ENCODE results near the gene PTCD2.
"Not testable (repeated sequence)": the region's sequence is repeated elsewhere in the genome, so short reads cannot be mapped to it uniquely, and the experiment has no call there.

The PTCD2 gene

DNA sequence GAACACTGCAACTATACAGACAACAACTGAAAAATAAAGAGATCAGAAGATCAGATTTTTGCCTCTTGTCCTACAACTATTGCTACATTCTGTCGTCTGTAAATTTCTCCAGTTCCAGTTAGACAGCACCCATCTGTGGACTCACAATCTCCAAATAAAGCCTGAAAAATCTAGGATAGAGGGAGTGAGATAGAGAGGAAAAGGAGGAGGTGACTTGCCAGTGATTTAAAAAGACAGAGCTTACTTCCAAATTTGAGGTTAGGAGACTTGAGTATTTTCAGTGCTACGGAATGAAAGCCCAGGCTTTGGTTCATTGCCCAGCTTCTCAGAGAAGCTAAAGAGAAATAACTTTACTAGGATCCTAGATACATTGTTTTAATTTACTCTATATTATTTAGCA is 63.6 kb downstream of the PTCD2 start:
- no peak for DNase-seq

DNA sequence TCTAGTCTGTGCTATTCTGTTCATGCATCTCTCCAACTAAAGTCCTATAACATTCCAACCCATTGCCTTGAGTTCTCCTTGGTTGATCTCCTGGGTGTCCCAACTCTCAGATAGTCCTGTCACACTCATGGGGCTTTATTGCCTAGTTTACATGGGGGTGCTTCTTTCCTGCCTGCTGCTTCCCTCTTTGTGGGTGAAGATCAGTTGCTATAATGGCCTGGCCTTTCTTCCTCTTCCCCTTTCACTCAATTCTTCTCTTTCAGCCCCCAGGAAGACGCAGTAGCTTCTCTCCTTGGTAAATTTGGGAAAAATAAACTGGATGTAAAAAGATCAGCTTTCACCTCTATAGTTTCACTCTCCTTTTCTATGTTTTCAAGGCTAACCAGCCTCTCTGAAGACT is 66.5 kb downstream of the PTCD2 start:
- no peak for DNase-seq

DNA sequence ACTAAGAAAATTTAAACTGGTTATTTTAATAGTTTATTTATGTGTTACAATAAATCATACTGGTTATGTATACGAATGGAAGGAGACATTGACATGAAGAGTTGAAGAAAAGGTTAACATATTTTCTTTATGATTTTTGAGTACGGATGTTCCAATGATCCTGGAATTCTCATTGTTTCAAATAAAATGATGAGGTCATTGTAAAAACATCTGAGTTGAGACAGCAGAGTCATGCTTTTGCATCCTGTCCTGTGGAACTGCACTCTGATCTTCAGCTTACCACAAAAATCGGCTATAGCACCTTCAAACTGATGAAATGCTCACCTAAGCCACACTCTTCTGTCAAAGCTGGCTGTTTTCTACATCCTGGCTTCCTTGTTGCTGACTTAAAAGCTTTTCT is 67.8 kb downstream of the PTCD2 start:
- DNase-seq, result no peak

DNA sequence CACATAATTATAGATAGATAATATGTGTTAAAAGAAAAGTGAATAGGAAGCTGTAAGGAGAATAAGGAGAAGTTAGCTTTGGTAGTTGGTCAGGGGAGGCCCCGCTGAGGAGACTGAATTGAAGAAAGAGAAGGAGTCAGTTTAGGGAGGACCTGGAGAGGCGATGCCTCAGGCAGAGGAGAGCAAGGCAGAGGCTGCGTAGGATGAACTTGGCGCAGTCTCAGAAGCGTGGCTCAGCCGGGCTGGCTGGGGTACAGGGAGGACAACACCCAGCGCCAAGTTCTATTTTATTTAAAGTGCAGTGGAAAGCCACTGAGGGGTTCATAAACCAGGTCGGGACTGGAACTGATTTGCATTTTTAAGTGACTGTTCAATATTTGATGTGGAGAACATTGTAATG is 68.5 kb downstream of the PTCD2 start:
- peak; percentile 48 for DNase-seq

DNA sequence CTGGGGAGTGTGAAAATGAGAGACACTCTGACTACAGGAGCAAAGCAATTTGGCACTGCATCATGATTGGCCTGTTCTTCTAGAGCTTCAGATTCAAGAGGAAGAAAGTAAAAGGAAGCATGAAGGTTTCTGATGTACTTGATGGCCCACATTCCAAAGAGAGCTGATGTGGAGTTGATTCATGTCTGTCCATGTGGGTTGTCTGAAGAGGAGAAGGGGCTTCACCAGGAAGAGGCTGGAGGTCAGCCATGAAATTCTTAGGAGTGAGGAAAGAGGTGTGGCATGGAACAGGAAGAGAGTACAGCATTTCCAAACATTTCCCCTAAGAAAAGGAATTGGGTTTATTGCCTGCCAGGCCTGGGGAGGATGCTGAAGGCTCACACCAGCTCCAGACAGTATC is 70.7 kb downstream of the PTCD2 start:
- DNase-seq, result no peak

DNA sequence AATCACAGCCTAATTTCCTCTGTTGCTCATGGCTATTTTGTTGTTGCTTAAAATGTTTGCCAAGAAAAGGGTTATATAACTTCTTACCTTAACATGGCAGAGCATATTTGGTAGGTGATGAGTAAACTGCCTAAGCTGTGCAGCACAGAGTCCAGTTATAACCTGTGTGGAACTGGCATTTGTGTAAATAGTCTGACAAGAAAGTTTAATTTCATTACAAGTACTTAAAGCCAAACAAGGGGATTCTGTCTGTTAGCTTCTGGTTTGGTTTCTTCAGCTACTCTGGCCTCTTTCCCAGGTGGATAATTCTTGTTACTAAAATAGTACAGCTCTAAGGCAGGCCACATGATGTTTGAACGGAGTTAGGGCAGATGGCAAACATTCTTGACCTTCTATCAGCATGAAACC is 72.2 kb downstream of the PTCD2 start:
- DNase-seq, result no peak

DNA sequence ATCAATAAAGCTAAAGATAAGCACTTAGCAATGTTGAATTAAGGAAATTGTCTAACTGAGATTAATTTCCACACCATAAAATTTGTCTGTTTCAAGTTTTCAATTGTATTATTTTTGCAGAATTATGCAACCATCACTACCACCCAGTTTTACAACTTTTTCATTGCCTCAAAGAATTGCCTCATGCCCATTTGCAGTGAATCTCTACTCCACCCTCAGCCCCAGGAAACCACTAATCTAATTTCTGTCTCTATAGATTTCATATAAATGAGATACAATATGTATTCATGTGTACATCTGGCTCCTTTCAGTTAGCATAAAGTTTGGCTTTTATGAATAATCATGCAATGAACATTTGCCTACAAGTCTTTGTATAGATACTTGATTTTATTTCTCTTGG is 72.9 kb downstream of the PTCD2 start:
- no peak for DNase-seq

DNA sequence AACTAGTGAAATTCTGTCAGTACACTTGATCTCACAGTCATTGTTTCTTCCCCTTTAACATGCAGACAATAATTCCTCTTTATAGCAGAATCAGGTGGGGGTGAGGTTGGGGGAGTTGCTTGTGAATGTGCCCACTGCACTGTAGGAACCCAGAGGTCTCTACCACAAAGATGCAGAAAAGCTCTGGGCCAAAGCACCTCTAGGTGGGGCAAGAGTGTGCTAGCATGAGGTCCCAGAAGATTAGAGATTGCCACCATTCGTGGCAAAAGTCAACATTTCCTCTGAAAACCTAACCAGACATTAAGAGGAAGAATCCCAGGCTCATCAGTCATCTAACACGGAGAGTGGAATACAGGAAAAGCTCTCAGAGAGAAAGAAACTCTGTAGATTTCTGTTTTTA is 74.5 kb downstream of the PTCD2 start:
- no peak for DNase-seq

DNA sequence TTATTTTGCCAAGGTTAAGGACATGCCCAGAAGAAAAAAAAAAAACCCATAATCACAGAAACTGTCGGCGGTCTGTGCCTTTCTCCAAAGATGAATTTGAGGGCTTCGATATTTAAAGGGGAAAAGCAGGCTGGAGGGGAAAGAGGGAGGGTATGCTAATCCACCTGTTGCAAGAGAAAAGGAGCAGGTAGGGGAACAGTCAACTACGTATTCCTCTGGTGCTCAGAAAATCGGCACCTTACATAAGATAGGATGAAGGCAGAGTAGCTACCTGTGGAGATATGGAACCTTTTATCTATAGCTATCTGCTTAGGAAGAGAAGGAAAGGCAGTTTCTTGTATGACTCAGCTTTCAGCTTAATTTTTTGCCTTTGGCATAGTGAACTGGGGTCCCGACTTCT is 77.7 kb downstream of the PTCD2 start:
- no peak for DNase-seq

DNA sequence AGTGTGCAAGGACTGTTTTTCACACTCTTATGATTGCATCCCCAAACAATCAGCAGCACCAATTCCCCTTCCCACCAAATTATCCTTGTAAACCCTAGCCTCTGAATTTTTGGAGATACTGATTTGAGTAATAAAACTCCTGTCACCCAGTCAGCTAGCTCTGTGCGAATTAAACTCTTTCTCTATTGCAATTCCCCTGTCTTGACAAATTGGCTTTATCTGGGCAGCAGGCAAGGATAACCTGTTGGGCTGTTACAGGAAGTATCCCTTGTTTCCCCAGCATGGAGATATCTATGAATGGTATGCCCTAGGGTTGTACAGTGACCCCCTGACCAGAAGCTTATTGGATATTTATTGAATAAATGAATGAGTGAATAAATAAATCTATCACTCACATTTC is 80.8 kb downstream of the PTCD2 start:
- DNase-seq, result no peak

DNA sequence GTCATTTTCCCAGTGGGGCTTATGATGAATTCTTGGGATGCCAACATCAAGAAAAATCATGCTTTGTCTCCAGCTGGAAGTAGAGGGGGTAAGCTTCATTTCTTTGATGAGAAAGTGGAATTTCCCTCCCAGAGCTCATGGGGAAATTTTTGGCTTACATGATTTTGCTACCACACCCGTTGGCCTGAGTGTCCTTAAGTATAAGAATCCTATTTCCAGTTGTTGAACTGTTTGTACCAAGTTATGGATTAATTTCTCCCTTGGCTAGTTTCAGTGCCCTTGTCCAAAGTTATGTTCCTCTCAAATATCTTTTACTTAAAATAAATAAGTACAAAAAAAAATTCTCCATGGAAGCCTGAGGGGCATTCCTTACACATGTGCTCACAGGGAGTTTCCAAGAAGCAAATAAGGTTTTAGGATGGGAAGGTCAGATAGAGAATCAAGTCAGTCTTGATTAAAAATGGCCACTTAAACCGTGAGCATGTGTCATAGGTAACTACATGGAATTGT is 82.3 kb downstream of the PTCD2 start:
- DNase-seq, result no peak

DNA sequence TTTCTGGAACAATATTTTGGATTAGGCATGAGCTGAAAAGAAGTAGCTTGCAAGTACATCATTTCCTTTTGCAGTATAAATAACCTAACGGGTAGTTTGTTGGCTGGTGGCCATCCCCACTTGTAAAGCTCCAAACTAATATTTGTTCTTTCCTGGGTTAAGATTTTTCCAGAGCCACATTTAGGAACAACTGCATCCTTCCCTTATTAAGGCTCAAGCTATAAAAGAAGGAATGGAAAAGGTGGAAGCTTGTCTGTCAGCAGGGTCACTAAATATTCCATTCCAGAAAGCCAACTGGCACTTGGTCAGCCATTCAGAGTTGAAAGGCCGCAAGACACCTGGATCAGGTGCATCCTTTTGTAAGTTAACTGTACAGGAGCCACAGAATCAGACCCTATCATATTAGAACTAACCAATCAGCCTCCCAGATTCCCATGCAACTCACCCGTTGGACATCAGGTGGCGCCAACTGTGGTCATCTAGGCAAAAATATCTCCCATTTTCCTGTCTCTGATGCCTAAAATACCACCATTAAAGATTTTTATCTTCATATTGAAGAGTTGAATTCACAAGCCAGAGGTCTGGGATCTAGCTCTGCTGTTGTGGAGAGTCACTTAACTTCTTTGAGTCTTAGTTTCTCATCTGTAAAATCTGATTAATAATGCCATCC is 82.9 kb downstream of the PTCD2 start:
- DNase-seq, result no peak

DNA sequence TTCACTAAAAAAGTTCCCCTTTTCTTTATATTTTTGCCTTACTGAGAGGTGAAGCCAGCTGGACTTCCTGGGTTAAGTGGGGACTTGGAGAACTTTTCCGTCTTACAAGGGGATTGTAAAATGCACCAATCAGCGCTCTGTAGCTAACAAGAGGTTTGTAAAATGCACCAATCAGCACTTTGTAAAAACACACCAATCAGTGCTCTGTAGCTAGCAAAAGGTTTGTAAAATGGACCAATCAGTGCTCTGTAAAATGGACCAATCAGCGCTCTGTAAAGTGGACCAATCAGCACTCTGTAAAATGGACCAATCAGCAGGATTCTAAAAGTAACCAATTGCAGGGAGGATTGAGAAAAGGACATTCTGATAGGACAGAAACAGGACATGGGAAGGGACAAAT is 84.6 kb downstream of the PTCD2 start:
- DNase-seq, result not testable (repeated sequence)

DNA sequence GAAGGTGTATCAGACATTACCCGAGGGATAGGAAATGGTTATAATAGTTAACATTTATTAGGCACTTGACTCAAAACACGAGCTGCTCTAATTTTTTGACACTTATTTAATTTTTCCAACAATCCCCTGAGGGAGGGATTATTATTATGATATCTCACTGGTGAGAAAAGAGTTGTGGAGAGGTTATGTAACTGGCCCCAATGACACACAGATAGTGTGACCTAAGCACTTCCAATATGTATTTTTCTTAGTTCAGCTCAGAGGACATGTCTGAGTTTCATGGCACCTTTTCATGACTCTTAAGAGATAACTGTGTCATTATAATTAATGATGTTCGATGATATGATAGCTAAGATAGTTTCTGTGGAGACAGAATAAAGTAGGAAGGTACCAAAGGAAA is 86.9 kb downstream of the PTCD2 start:
- DNase-seq, result no peak

DNA sequence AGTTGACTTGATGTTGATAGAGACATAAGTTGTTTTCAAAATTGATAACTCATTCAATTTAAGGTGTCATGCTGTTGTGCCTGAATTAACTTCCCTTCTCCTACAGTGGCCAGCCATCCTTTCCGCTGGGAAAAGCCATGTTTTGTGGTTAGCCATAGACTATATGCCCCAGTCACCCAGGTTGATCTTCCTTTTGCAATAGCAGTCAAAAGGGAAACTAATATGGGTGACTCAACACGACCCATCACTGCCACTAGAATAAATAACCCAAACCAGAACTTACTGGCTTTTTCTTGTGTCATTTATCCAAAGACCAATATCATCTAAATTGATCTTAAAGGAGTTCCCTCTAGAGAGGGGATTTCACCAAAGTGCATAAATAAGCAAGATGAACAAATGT is 87.4 kb downstream of the PTCD2 start:
- DNase-seq, result no peak

DNA sequence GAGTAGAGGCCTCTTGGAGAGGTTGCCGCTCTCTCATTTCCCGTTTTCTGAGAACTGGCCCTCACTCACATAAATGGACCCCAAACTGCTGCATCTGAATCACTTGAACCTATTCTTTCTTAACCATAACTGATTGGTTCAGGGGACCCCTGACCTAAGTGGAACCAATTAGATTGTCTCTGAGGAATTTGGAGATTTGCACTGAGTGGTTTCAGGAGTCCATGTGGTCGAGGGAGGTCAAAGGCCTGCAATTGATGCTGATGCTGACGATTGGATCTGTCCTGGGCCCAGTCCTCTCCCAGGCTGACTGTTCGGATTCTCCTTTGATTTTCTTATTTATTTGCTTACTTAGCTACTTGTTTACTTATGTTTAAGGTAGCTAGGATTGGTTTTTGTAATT is 88.0 kb downstream of the PTCD2 start:
- no peak for DNase-seq

DNA sequence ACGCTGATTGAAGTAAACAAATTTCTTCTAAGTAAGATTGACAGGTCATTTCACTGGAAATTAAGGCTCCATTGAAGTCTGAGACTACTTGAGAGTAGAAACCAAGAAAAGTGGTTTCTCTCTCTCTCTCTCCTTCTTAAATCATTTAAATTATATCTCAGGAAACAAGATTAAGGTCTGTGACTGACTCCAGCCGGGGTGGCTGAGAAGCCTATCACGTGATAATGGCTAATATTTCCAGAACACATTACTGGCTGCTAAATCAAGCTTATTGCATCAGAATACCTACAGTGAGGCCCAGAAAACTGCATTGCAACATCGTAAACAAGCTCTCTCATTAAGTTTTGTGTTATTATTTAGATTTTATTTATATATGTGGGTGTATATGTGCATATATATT is 88.4 kb downstream of the PTCD2 start:
- DNase-seq, result no peak

DNA sequence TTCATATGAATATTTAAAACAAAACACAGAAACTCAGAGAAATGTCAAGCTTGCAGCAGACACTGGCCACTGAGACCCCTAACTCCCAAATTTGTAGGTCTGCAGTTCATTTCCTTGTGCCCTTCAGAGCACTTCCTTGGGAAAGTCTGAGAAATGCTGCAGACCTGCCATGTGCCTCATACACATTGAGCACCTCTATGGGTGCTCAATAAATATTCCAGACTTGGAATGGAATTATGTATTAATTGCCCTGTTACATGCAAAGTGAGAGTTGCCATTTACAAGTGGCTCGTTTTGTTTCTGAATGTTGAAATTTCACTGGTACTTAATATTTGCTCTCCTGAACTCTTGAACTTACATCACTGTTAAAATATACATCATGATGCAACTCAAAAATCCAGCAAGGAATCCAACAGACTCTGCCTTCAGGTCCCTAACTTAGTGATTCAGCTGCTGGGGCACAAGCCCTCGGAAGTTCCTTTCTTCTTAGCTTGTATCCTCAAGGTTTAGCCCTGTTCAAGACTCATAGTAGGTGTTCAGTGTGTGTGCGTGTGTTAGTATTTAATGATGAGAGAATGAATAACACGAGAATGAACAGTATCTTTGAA is 90.6 kb downstream of the PTCD2 start:
- DNase-seq, result no peak

DNA sequence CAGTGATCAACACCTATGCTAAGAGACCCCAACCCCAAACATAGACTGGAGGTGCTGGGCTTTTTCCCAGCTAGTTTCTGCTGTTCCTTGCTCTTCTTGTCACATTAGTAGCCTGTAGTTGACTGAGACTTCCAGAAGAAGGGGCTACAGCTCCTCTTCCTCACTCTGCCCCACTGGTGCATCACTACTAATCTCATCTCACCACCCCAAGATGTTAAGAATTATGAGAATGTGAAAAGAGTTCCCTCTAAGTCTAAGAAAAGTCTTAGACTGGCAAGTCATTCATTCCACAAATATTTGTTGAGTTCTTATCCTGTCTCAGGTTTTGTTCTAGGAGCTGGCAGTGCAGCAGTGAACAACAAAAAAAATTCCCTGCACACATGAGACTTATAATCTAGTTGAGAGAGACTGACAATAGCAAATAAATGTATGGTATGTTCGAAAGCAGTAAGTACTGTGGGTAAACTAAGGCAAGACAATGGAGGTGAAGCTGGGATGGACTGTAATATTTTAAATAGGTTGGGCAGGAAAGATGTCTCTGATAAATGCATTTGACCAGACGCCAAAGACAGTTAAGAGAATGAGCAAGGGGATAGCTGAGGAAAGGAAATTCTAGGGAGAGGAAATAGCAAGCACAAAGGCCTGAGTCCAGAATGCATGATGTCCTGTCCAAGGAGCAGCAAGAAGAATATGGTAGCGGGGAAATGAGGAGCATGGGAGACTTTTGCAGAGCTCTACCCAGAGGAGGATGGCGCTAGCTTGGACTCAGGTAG is 92.3 kb downstream of the PTCD2 start:
- DNase-seq, result no peak

DNA sequence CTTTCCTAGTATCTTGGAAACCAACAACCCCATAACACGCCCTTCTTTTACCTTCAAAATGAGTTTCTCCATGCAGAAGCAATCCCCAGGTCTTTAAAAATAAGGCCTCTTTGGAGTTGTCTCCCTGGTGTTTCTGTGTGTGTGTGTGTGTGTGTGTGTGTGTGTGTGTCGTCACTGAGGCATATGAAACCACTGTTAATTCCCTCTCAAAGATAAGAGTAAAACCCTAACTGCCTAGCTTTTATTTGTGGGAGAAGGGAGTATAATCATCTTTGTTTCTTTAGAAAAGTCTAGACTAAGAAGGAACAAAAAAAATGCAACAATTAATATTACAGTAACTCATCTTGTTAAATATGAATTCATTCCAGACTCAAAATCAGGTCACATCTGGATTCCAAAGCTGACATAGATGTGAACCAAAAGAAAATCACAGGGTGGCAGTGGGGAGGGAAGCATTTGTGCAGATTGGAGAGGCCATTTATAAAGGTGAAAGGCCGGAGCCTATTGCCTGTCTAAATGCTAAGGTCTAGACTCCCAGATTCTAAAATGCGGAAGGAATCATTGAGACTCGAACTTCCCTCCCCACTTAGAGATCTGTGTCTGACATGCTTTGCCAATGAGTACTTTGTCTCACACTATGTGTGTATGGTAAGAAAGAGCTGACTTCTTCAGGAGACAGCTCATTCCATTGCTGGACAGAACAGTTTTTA is 95.6 kb downstream of the PTCD2 start:
- DNase-seq, result no peak

DNA sequence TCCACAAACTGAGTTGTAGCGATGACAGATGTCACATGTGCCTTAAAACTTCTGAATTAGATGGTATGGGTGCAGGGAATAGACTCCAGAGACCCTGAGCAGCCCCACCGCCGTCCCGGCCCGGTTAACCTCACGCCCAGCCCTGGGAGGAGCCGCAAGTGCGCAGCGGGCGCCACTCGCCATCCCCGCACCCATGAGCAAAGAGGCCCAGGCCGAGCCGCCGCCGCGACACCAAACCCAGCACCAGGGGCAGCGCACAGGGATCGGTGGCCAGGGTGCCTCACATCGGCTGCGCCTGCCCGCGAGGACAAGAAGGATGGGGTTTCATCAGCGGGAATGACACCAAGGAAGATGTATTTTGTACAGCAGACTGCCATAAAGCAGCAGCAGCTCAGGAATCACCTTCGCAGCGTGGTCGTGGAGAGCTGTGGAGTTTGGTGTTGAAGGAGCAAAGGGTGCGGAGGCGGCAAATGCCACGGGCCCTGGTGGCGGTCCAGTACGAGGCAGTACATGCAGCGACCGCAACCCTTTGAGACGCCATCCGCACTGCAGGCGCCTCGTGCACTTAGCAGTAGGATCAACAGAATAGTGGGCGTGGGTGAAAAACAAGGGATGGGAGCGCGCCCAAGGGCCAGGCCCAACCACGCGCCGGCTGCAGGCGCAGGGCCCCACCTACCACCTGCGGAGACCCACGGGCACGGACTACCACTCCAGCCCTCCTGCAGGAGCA is 97.3 kb downstream of the PTCD2 start:
- no peak for DNase-seq
